ENCODE measurements around the gene DOK6.
A peak's percentile ranks its signal among the peaks of the same experiment; 100 is the strongest.

The DOK6 gene

DNA sequence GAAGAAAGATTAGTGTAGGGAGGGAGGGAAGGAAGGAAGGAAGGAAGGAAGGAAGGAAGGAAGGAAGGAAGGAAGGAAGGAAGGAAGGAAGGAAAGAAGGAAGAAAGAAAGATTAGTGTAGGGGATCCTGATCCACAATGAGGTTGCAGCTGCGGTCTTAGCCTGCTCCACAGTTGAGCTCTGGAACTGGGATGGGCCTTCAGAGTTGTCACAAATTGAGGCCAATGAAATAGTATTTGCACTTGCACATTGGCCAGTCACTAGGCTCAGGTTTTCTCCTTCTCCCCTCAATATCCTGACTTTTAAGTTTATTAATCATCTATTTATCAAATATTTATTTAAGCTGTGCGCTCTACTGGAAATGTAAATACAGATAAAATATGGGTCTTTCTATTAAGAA is 34.3 kb downstream of the DOK6 start:
- no peak for DNase-seq (ENCODE audit: low read depth)

DNA sequence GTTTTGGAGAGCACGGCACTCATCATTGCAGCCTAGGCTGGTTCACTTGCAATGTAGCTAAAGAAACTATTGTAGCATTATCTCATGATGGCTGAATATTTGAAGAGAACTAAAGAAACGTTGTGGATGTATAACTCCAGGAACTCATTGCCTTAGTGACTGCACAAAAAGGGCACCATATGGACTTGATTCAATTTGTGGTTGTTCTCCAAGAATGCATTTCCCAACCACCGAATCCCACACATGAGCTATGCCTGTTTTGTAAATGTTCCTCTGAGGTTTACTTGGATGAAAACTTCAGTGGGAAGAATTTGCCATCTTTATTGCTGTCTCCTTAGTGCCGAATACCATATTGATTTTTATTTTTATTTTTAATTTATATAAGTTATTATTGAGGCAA is 43.5 kb downstream of the DOK6 start:
- DNase-seq (ENCODE audit: low read depth), result peak; percentile 22

GRCh38 chr18:69447886-69448285 is 47.2 kb downstream of the DOK6 start:
- DNase-seq (ENCODE audit: low read depth), result peak; percentile 11

DNA sequence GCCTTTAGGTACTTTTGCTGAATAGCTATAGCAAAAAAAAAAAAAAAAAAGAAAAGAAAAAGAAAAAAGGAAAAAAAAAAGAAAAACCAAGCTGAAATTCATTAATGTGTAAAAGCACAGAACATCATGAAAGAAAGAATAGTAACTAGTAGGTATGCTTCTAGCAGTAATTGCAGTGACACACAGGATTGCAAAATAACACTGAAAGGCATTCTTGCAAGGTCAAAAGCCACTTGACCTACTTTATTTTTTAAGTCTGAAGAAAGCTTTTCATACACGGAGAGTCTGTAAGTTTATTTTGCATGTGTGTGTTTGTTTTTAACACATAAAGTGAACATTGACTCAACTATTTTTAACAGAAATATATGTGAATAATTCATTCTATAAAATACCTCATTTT is 54.4 kb downstream of the DOK6 start:
- DNase-seq (ENCODE audit: low read depth), result peak; percentile 38

DNA sequence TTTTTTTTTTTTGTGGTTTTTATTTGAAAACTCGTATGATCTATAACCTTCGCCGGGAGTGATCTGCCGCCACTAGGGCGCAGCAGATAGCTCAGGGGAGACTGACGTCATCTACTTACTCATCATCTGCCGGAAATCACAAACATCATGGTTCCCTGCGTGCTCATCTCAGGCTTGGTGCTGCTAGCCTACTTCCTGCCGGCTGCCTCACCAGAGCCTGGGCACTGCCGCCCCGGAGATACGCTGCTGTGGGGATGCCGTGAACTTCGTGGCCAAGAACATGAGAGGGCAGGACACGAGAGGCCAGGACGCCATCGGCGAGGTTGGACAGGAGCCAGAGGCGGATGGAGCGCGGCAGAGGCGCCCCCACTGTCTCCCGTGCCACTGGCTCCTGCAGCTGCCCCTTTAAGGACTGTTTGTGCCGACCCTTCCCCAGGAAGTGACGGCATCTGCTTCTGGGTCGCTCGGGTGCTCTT is 68.8 kb downstream of the DOK6 start:
- peak; percentile 1 for DNase-seq (ENCODE audit: low read depth)

- no peak for DNase-seq (ENCODE audit: low read depth)
These were observed 79.8 kb downstream of the DOK6 start for GRCh38 chr18:69480460-69480859.

DNA sequence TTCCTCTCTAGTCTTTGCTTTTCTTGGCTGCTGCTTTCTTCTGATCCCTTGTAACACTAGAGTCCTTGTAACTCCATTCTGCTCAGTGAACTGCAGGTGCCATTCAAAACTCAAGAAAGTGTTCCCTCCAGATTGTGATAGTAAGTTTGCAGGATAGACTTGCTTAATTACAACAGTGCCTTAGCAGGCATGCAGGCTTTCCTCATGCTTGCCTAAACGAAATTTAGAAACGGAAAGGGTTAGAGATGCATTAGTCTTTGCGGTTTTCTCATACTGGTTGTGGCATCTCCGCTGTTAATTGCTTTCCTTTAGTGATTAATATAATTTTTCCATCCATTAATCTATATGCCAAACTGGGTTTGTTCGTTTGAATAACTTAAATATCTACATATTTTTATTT is 82.9 kb downstream of the DOK6 start:
- DNase-seq (ENCODE audit: low read depth), result no peak

DNA sequence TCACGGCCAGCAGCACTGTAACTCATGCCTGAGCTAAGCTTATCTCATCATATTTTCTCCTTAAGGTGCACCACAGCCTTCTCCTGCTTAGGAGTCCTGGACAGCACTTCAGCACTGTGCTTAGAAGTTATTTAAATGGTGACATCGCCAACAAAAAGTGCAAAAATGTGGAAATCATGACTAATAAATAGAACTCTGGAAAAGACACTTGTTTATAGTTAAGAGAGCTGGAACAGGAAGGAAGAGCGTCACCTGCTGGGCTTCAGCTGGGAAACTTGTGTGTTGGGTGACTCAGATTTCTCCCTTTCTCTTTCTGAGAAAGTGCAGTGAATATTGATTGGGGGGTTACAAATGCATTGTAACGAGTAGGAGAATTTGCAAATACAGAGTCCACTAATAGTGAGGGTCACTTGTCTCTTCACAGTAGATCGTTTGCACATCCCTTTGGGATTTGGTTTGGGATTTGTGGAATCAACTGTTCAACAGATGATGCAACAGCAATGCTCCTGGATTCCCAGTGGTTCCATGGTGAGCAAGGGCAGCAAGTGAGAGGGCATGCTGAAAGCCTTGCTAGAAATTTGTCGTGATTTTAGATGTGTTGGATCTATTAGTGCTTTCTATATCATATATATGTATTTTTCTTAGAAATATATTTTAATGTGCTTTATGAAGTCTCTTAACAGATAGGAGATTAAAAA is 84.2 kb downstream of the DOK6 start:
- DNase-seq (ENCODE audit: low read depth), result peak; percentile 54

DNA sequence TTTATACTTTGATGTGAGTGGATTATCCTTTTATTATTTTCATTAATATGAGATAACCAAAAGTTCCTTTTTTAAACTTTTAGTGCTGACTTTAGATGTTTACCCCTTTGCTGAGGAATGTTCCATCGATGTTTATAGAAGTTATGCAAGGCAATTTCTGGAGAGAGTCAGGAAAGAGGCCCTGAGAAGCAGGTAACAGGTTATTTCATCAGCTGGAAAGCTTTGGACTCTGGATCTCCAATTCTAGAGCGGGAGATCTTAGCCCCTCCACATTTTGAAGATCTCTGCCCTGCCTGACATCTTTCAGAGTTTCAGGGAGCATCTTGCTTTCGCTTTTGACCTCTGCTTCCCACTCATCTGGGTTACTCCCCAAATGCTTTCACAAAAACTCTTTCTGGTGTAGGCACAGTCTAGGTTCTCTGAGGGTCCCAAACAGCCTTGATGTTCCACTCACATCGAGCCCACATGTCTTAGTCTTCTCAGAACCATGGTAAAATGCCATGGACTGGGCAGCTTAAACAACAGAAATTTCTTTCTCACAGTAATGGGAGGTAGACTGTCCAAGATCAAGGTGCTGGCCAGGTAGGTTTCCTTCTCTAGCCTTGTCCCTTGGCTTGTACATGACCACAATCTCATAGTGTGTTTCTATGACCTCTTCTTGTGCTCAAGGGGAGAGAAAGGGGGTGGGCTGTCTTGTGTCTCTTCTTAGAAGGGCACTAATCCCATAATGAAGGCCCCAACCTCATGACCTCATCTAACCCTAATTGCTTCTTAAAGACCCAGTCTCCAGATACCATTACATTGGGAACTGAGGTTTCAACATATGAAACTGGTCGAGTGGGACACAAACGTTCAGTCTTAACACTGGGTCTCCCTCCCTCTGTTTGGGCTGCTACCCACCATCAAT is 87.1 kb downstream of the DOK6 start:
- DNase-seq (ENCODE audit: low read depth), result no peak

DNA sequence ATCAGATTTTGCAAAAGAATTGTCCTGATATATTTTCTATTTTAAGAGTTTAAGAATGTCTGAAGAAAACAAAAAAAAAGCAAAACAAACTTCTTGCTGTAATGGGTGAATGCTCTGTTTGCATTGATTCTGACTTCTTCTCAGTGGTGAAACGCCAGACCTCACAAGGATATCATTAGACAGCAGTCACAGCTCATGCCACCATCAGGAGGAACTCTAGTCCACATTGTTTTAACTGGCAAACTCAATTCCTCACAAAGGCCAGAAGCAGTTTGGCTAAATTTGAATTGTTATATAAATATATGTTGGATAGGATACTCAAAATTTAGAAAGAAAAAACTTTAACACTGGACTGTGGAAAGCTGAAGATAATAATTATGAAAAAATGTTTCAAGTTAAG is 89.4 kb downstream of the DOK6 start:
- no peak for DNase-seq (ENCODE audit: low read depth)

DNA sequence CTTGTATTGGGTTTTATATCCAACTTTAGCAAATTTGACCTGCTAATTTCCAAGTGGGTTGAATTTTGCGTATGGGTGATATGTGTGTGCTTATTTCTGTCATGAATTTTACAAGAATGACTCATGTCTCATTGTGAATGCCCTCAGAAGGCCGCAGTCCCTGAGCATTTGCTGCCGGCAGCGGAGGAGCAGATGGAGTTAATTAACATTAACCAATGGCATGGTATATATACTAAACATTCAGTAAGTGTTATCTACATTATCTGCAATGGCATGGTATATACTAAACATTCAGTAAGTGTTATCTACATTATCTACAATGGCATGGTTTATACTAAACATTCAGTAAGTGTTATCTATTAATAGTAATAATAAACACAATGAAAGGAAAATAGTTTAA is 90.1 kb downstream of the DOK6 start:
- DNase-seq (ENCODE audit: low read depth), result peak; percentile 28

- no peak for DNase-seq (ENCODE audit: low read depth)
These were observed 90.9 kb downstream of the DOK6 start for GRCh38 chr18:69491576-69491975.

GRCh38 chr18:69492861-69493260 is 92.2 kb downstream of the DOK6 start:
- DNase-seq (ENCODE audit: low read depth), result no peak

- no peak for DNase-seq (ENCODE audit: low read depth)
These were observed 94.2 kb downstream of the DOK6 start for GRCh38 chr18:69494841-69495240.

- DNase-seq (ENCODE audit: low read depth), result no peak
These were observed 94.7 kb downstream of the DOK6 start for GRCh38 chr18:69495338-69495737.

DNA sequence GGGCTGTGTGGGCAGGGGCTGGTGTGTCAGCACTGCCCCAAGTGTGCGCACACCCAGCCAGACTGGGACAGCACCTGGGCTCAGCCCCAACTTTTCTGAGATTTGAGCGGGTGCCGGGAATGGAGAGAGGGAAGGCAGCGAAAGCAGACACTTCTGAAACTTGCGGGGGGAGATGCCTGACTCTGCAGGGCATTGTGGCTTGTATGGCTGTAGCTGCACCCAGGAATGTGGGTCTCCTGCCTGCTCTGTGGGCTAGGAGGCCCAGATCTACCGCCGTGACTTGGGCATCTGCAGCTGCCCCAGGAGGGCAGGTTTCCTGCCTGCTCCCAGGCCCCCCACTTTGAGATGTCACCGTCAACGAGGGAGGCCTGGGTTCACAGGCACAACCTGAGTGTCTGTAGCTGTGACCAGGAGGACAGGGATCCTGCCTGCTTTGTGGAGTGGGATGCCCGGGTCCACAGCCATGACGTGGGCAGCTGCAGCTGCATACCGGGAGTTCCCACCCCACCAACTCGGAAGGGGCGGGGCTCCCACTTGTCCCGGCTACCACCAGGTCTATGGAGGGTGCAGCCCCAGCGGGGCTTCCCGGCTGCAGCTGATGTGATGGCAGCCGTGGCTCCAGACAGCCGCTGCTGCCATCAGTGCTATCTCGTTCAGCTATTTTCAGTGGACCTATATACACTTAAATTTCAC is 95.3 kb downstream of the DOK6 start:
- DNase-seq (ENCODE audit: low read depth), result no peak

DNA sequence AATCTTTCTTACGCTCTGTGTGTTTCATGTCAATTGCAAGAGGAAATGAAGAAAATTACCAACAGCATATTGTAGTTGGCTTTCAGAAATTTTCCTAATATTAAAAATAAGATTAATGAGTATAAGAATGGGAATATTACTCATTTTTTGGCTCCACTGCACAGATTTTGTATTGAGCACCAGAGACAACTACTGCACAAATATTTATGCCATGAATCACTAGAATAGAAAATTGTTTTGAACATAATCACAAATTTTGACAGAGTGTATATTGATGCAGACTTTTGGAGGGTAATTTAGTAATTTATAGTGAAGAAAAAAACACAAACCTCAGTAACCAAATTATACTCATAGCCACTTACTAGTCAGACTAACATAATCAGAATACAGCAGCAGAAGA is 118.3 kb downstream of the DOK6 start:
- no peak for DNase-seq (ENCODE audit: low read depth)

DNA sequence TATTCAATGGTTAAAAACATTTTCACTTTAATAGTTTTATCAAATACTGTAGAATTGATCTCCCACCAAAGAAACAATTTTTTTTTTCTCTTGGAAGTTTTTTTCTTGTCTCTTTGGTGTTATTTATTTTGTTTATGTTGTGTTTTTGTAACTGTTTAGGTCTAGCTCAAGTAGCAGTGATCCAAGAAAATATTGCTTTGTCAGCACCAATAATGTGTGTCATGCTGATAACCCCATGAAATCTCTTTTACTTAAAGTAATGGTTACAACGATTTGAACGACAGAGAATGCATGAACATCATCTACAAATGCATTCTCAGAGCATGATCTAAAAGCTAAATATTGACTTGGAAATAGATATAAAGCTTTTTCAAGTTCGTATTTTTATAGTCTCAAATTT is 122.9 kb downstream of the DOK6 start:
- no peak for DNase-seq (ENCODE audit: low read depth)

DNA sequence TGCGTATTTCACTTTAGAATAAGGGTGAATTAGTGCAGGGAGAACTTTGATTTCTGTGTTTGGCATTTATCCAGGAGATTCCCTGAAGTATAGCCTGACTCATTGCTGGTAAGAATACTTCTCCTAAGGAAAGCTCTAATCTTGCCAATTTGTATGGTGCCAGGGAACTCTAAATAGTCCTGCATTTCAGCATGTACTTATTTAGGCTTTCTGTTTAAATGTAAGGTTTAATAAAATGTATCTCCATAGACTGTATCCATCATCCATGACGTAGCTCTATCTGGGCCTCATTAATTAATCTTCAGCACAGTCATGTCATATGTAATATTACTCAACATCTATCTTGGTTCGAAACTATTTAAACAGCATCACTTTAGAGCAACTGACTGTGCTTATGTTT is 127.7 kb downstream of the DOK6 start:
- peak; percentile 42 for DNase-seq (ENCODE audit: low read depth)

GRCh38 chr18:69529151-69529550 is 128.5 kb downstream of the DOK6 start:
- no peak for DNase-seq (ENCODE audit: low read depth)

- DNase-seq (ENCODE audit: low read depth), result no peak
These were observed 131.3 kb downstream of the DOK6 start for GRCh38 chr18:69531973-69532372.

DNA sequence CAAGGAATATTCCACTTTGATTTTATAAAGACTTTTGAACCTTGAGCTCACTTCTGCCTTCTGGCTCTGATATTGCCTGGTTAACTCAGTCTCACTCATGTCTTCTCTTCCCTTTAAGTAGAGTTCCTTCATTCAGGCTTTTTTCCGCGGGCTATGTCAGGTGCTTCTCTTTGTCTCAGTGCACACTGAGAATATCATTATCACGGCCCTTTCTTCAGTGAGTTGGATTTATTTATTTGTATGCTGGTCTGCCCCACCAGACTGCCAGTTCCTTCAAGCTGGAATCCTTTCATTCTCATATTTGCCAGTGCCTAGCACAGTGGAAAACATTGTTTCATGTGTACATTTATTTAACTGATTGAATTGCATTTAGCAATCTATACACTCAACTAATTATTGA is 136.5 kb downstream of the DOK6 start:
- DNase-seq (ENCODE audit: low read depth), result no peak

DNA sequence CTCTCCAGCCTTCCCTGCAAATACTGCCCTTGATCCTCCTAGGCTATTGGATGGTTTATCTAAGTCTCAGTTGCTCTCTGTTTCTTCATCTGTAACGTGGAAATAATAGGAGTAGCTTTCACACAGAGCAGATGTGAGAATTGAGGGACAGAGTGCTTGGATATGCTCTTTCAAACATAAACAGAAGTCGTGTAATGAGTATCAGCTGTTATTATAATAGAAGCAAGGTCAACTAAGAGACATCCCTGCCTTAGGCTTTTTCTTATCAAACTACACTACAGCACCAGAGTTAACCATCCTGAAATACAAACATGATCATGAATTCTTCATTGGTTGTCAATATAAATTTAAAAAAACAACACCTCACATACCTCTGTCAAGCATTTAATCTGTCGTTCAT is 138.2 kb downstream of the DOK6 start:
- no peak for DNase-seq (ENCODE audit: low read depth)
